ENCODE data around the gene FIGLA.
"Not testable (repeated sequence)": the region's sequence is repeated elsewhere in the genome, so short reads cannot be mapped to it uniquely, and the experiment has no call there.

Gene FIGLA

GRCh38 chr2:70807102-70807827 is 16.8 kb upstream of the FIGLA start:
- no peak for DNase-seq

- DNase-seq, result no peak
These were observed 16.2 kb upstream of the FIGLA start for GRCh38 chr2:70806620-70807019.

GRCh38 chr2:70806013-70806412 is 15.6 kb upstream of the FIGLA start:
- DNase-seq, result no peak

GRCh38 chr2:70801607-70802263 is 11.3 kb upstream of the FIGLA start:
- DNase-seq, result no peak

GRCh38 chr2:70799706-70800105 is 9.3 kb upstream of the FIGLA start:
- DNase-seq, result no peak

- not testable (repeated sequence) for DNase-seq
These were observed 7.6 kb upstream of the FIGLA start for GRCh38 chr2:70797996-70798395.

GRCh38 chr2:70797506-70797905 is 7.1 kb upstream of the FIGLA start:
- no peak for DNase-seq

- no peak for DNase-seq
These were observed 5.8 kb upstream of the FIGLA start for GRCh38 chr2:70796262-70796661.

- no peak for DNase-seq
These were observed 4.9 kb upstream of the FIGLA start for GRCh38 chr2:70795164-70795995.

- no peak for DNase-seq
These were observed 3.0 kb upstream of the FIGLA start for GRCh38 chr2:70793450-70793849.

GRCh38 chr2:70789304-70790135 is 923 bp downstream of the FIGLA start:
- DNase-seq, result peak; percentile 83

GRCh38 chr2:70785137-70785911 is 5.1 kb downstream of the FIGLA start:
- peak; percentile 60 for DNase-seq

- DNase-seq, result no peak
These were observed 6.1 kb downstream of the FIGLA start for GRCh38 chr2:70784320-70784719.

- DNase-seq, result no peak
These were observed 10.4 kb downstream of the FIGLA start for GRCh38 chr2:70779911-70780545.

GRCh38 chr2:70779491-70779890 is 11.0 kb downstream of the FIGLA start:
- DNase-seq, result no peak

- no peak for DNase-seq
These were observed 11.8 kb downstream of the FIGLA start for GRCh38 chr2:70778676-70779075.

- DNase-seq, result no peak
These were observed 13.0 kb downstream of the FIGLA start for GRCh38 chr2:70777450-70777849.

- no peak for DNase-seq
These were observed 14.2 kb downstream of the FIGLA start for GRCh38 chr2:70776266-70776665.

- no peak for DNase-seq
These were observed 15.3 kb downstream of the FIGLA start for GRCh38 chr2:70775141-70775540.

GRCh38 chr2:70772486-70773155 is 17.8 kb downstream of the FIGLA start:
- DNase-seq, result no peak

- DNase-seq, result no peak
These were observed 19.0 kb downstream of the FIGLA start for GRCh38 chr2:70771446-70771845.
